Astrocyte (in vitro differentiated cells and primary cell): ENCODE data around the gene GNPTG. TPM values are rescaled to one million over a fixed set of nuclear protein-coding genes. Genes with fewer than 3 reads are reported as not detected.

Experiments used
- DNase-seq: peaks from one replicate; pipeline ENCODE4 v3.0.0-alpha.2; 2010; ENCODE audit warnings: low read depth
- FAIRE-seq: peaks from 2 replicates; lab custom pipeline; 2011; peaks lifted over from hg19 to GRCh38; lab: Jason Lieb, UNC
- H2AFZ ChIP-seq: 2 replicates; pipeline ENCODE4 v1.6.0; 2012; ENCODE audit warnings: low read depth, low read length, inconsistent platforms
- H3K27ac ChIP-seq: 2 replicates; pipeline ENCODE4 v1.5.1; 2011; ENCODE audit warnings: low read depth, low read length, inconsistent platforms
- H3K27me3 ChIP-seq: 2 replicates; pipeline ENCODE4 v1.6.0; 2011; ENCODE audit warnings: low read length, inconsistent platforms; ENCODE audit not compliant: insufficient read depth
- H3K36me3 ChIP-seq: 2 replicates; pipeline ENCODE4 v1.5.1; 2011; ENCODE audit warnings: low read length, inconsistent platforms; ENCODE audit not compliant: insufficient read depth
- H3K4me1 ChIP-seq: 2 replicates; pipeline ENCODE4 v1.5.1; 2011; ENCODE audit warnings: low read length, inconsistent platforms; ENCODE audit not compliant: insufficient read depth
- H3K4me2 ChIP-seq: 2 replicates; pipeline ENCODE4 v1.6.0; 2012; ENCODE audit warnings: low read length, inconsistent platforms
- H3K4me3 ChIP-seq: 2 replicates; pipeline ENCODE4 v1.5.1; 2011; ENCODE audit warnings: low read depth, mild to moderate bottlenecking, low read length, inconsistent platforms; ENCODE audit not compliant: insufficient read depth
- H3K79me2 ChIP-seq: 2 replicates; pipeline ENCODE4 v1.6.0; 2012; ENCODE audit warnings: mild to moderate bottlenecking, low read length, inconsistent platforms; ENCODE audit not compliant: insufficient read depth
- H3K9ac ChIP-seq: 2 replicates; pipeline ENCODE4 v1.6.0; 2012; ENCODE audit warnings: mild to moderate bottlenecking, low read length, inconsistent platforms
- H3K9me3 ChIP-seq: 2 replicates; pipeline ENCODE4 v1.5.1; 2012; ENCODE audit warnings: low read depth, mild to moderate bottlenecking, low read length, inconsistent platforms; ENCODE audit not compliant: insufficient read depth
- H4K20me1 ChIP-seq: 2 replicates; pipeline ENCODE4 v1.6.0; 2012; ENCODE audit warnings: low read length, inconsistent platforms; ENCODE audit not compliant: insufficient read depth
- H3K27ac Mint-ChIP-seq: one replicate; pipeline ENCODE4 v1.8.0; 2021; ENCODE audit warnings: mild to moderate bottlenecking, mixed read lengths; ENCODE audit not compliant: unreplicated experiment
- H3K27me3 Mint-ChIP-seq: one replicate; pipeline ENCODE4 v1.8.0; 2021; ENCODE audit warnings: low read depth, mixed read lengths; ENCODE audit not compliant: unreplicated experiment
- H3K36me3 Mint-ChIP-seq: one replicate; pipeline ENCODE4 v1.8.0; 2021; ENCODE audit warnings: low read depth, mixed read lengths; ENCODE audit not compliant: unreplicated experiment
- H3K4me1 Mint-ChIP-seq: one replicate; pipeline ENCODE4 v1.8.0; 2021; ENCODE audit warnings: low read depth, mixed read lengths; ENCODE audit not compliant: unreplicated experiment
- H3K4me3 Mint-ChIP-seq: one replicate; pipeline ENCODE4 v1.8.0; 2021; ENCODE audit warnings: mild to moderate bottlenecking, moderate library complexity, mixed read lengths; ENCODE audit not compliant: unreplicated experiment
- H3K9me3 Mint-ChIP-seq: one replicate; pipeline ENCODE4 v1.8.0; 2021; ENCODE audit warnings: mild to moderate bottlenecking, mixed read lengths; ENCODE audit not compliant: unreplicated experiment
- CTCF ChIP-seq: IDR thresholded peaks from 2 replicates; pipeline ENCODE4 v1.5.1; 2011; ENCODE audit warnings: low read depth, mild to moderate bottlenecking, inconsistent platforms, low read length, moderate library complexity; ENCODE audit not compliant: insufficient read depth
- EZH2 ChIP-seq: IDR thresholded peaks from 2 replicates; pipeline ENCODE4 v1.6.1; 2012; ENCODE audit warnings: mild to moderate bottlenecking, low read length, inconsistent platforms; ENCODE audit not compliant: insufficient read depth
- total RNA-seq: library from RNA; stranded (reverse); gene quantifications from 2 replicates; pipeline ENCODE4 v1.2.1, GENCODE V29; 2021

Gene GNPTG
- total RNA-seq, 1 donor from 2014 or later, result 45.5 TPM

GRCh38 chr16:1331712-1332617 is 19.8 kb upstream of the GNPTG start:
- FAIRE-seq (no peak), DNase-seq (no peak)

GRCh38 chr16:1332618-1333148 is 19.0 kb upstream of the GNPTG start:
- Histone ChIP-seq H3K4me1 (peaks cover 11% of the 10 kb centered on the region), H3K4me2 (no peak overlapping the region), H3K27me3 (peaks cover 48% of the 10 kb centered on the region), H3K79me2 (no peaks in the 10 kb centered on the region), H3K9me3 (peaks cover 4% of the 10 kb centered on the region), H2AFZ (no peak overlapping the region), H3K9ac (no peak overlapping the region), H3K36me3 (no peaks in the 10 kb centered on the region), H4K20me1 (peaks cover 7% of the 10 kb centered on the region), H3K27ac (no peak overlapping the region), H3K4me3 (no peak overlapping the region)
- H3K27ac Mint-ChIP-seq, result no peak overlapping the region
- FAIRE-seq, result no peak
- H3K36me3 Mint-ChIP-seq, result no peaks in the 10 kb centered on the region
- peak overlapping the region; percentile 40 for H3K4me3 Mint-ChIP-seq
- no peak for DNase-seq
- H3K27me3 Mint-ChIP-seq, result peaks cover 33% of the 10 kb centered on the region
- no peak for TF ChIP-seq CTCF
- peak; percentile 45 for TF ChIP-seq EZH2
- no peaks in the 10 kb centered on the region for H3K4me1 Mint-ChIP-seq
- H3K9me3 Mint-ChIP-seq, result no peaks in the 10 kb centered on the region

More at GRCh38 chr16:1331712-1332617, 19.8 kb upstream of the GNPTG start:
- no peak overlapping the region for H3K9ac ChIP-seq
- no peaks in the 10 kb centered on the region for H3K36me3 ChIP-seq
- peaks cover 11% of the 10 kb centered on the region for H3K4me1 ChIP-seq
- no peak overlapping the region for H3K4me3 Mint-ChIP-seq
- H4K20me1 ChIP-seq, result peaks cover 7% of the 10 kb centered on the region
- H3K27ac ChIP-seq, result no peak overlapping the region
- peaks cover 48% of the 10 kb centered on the region for H3K27me3 ChIP-seq
- H2AFZ ChIP-seq, result no peak overlapping the region
- H3K9me3 ChIP-seq, result peaks cover 4% of the 10 kb centered on the region
- no peaks in the 10 kb centered on the region for H3K9me3 Mint-ChIP-seq
- H3K79me2 ChIP-seq, result no peaks in the 10 kb centered on the region
- no peak overlapping the region for H3K4me3 ChIP-seq
- H3K4me2 ChIP-seq, result peak overlapping the region; percentile 46
- TF ChIP-seq EZH2, result peak; percentile 48
- TF ChIP-seq CTCF, result no peak
- H3K27me3 Mint-ChIP-seq, result peaks cover 33% of the 10 kb centered on the region
- H3K27ac Mint-ChIP-seq, result peak overlapping the region; percentile 26
- H3K4me1 Mint-ChIP-seq, result no peaks in the 10 kb centered on the region
- H3K36me3 Mint-ChIP-seq, result no peaks in the 10 kb centered on the region
